Caki2 (cell line): ENCODE measurements around the gene CCDC60. TPM values are rescaled to one million over a fixed set of nuclear protein-coding genes. Genes with fewer than 3 reads are reported as not detected.

Source experiments
- DNase-seq: peaks from one replicate; pipeline ENCODE4 v3.0.0-alpha.2; 2015; ENCODE audit warnings: low read depth
- in situ Hi-C: cut with HindIII; loops from 2 replicates; pipeline ENCODE4 v1.10.0; 2016; ENCODE audit warnings: low sequenced_read_pairs, low pct_unique_long_range_greater_than_20kb, mixed read lengths
- total RNA-seq: library from RNA; depleted of rRNA; stranded (reverse); fragments of >200 nt; shearing (Covaris generic); gene quantifications from 2 replicates; pipeline ENCODE4 v1.2.3, GENCODE V29; 2014; ENCODE audit warnings: low replicate concordance; rRNA removed

Gene CCDC60, protein sequence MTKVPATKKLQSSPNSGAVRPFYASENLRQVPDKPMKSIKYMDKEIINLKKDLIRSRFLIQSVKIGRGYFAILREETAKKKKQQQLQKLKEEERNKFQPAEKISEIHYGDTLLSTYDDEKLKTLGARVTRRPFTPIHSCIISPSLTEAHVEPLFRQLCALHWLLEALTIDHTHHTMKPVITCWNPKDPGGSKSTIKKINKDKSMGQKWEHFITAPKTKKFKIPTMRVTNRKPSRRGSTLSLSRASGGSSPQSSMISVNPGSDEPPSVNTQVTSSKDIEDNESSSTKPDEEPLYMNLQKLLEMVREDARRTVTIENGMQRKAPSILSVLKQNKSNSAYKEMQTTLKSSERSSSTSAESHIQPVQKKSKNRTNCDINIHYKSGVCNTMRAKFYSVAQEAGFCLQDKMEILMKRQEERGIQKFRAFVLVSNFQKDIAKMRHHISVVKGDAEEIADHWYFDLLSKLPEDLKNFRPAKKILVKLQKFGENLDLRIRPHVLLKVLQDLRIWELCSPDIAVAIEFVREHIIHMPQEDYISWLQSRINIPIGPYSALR
- not detected in 2 replicates for total RNA-seq

DNA sequence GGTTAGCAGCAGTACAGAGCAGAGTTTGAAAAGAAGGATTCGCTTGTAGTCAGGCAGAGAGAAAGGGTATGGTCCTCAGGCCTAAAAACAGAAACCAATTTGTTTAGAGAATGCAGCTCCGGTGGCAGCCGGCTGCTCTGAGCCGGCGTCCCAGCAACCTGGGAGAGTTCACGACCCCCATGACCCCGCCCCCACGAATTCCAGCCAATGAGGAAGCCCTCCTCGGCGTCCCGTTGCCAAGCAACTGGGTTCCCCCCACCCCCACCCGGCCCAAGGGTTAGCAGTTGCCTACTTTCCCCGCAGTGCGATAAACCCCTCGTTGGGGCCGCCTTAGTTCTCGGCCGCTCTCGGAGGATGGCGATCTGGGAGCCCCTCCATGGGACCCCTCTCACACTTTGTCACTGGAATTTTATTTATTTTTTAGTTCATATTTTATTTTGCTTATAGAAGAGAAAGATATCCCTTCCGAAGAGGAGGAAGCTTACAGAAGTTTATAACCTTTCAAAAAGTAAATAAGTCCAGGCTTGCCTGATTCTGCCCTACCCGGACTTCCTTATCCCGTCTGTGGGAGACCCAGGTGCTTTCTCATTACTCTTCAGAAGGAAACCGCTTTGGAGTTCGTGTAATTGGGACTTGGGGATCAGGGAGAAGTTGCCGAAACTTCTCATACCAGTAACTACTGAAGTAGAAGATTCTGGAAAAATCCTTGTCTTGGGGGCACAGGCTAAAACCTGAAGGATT lies at the start of gene CCDC60:
Gene CCDC60 (plus strand): TSS at position 300 of the 741 bp plus-strand sequence. CDS start 448 bp downstream, outside the sequence.
- DNase-seq: no peak
- in situ Hi-C loops: no loop called here

DNA sequence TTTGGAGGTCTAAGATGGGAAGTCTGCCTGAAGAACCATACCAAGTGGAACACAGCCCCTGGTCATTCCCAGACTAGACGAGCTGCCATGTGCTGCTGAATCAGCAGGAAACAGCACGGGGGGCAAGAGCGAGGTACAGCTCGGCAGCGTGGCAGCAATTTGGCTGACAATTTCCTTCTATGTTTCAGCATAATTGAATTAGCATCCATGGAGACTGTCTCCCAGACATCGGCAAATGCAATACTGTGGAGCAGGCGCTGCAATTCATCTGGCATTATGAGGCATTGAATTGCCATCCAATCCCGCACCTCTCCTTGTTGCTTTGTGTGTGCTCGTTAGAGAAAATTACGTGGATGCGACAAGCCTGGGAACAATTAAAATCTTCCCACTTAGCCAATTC lies 46.0 kb upstream of the CCDC60 start:
- in situ Hi-C loops: no loop called here
- DNase-seq: no peak

DNA sequence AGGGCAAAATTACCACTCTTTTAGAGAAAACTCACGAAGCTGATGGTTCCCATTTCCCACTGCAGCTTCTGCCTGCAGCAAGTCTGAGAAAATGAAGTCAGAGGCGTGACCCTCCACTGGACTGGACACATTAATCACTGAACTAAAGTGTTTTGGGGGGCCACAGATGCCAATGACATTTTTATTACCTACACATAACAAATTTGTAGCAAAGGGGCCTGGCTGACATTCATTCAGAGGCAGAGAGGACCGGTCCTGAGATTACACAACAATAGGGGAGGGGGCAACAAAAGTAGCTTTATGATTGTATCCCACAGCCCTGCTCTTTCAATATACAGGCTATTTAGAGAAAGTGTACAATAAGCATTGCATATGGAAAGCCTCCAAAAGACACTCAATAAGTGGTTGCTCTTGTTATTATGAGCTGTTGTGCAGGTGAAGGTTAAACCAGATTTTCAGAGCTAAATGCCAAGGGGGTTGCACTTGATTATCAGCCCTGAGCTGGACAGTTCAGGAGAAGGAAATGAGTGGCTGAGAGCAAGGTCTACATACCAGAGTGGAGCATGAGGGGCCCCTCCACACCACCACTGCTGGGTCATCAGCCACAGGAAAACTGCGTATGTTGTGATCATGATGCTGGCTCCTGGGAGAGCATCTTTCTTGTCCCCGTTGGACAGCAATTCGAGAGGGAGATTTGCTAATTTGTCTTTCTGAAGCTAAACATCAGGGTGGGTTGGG lies 41.5 kb upstream of the CCDC60 start:
- no peak for DNase-seq
- in situ Hi-C loops: no loop called here

DNA sequence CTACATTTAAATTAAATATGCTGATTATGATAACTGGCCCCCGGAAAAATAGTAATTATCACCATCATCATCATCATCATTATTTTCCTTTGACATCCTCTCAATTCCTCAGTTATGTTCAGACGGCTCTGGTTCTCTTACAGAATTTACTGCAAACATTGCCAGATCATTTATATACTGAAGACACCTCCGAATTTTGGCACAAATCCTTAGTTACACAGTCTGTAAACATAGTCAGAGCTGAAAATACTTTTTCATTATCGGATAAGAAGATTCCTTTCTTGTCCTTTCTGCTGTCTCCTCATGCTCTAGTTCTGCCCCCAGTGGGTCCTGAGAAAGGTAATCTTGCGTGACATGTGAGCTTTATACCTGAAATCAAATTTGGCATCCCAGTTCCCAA lies 40.3 kb upstream of the CCDC60 start:
- DNase-seq: no peak
- in situ Hi-C loops: no loop called here

- in situ Hi-C loops: no loop called here
- no peak for DNase-seq
These were observed 38.0 kb upstream of the CCDC60 start for GRCh38 chr12:119296535-119296934.

- in situ Hi-C loops: no loop called here
These were observed 35.4 kb upstream of the CCDC60 start for GRCh38 chr12:119299130-119299529.

DNA sequence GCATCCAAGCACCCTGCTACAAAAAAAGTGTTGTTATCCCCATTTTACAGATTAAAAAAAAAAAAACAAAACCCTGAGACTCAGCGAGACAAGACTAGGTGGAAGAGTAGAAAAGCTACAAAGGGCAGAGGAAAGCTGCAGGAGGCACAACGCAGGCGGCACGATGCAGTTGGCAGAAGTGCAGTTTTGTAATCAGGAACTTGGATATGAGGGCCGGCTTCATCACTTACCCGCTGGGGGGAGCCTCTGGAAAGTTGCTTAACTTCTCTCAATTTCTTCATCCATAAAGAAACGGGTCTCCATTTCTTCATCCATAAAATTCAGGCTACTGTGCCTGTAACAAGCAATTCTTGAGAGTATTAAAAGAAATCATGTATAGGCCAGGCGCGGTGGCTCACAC lies 33.1 kb upstream of the CCDC60 start:
- no peak for DNase-seq
- in situ Hi-C loops: no loop called here

More at GRCh38 chr12:119299130-119299529, 35.4 kb upstream of the CCDC60 start:
- no peak for DNase-seq

GRCh38 chr12:119302451-119303080 lies 32.0 kb upstream of the CCDC60 start:
- in situ Hi-C loops: no loop called here
- no peak for DNase-seq

- in situ Hi-C loops: no loop called here
- DNase-seq: no peak
These were observed 27.9 kb upstream of the CCDC60 start for GRCh38 chr12:119306593-119306992.

- in situ Hi-C loops: no loop called here
- no peak for DNase-seq
These were observed 26.8 kb upstream of the CCDC60 start for GRCh38 chr12:119307747-119308146.

DNA sequence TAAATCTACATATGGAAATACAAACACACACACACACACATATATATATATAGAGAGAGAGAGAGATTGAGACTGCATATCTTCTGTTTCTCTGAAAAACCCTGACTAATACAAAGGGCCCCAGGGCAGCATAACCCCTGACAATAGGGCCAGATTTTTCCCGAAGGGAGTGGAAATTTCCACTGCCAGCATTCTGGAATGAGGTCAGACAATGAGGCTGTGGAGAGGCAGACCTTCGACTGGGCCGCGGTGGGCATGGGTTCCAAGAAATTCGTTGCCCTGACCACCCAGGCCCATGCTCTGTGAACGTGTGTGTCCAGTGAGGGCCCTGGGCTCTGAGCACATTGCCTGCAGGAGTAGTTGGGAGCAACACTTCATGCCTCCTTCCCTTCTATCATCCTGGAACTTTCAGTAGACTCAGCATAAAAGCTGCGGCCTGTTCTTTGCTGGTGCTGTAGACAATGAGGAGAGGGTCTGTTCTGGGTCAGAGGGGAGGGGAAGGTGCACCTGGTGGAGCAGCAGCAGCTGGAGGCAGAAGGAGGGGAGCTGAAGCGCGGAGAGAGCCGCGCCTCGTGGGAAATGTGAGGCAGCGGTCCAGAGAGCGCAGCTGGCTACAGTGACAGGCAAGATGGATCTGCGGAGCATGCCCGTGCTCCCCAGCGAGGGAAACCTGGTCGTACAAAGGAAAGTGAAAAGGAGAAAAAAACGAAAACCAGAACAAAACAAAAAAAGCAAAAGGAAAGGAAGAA lies 25.6 kb upstream of the CCDC60 start:
- DNase-seq: no peak
- in situ Hi-C loops: no loop called here

DNA sequence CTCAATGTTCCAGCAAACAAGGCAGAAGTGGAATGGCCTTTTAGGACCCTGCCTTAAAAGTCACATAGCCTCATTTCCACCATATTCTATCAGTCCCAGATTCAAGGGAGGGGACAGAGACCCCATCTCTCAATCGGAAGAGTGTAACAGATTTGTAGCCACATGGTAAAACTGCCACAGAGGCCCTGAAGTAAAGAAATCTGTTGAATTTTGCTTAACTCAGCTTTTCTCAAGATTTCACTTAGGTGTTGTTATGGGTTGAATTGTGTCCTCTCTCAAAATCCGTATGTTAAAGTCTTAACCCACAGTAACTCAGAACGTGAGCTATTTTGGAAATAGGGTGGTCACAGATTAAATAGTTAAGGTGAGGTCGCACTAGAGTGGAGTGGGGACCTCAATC lies 22.7 kb upstream of the CCDC60 start:
- DNase-seq: no peak
- in situ Hi-C loops: no loop called here

DNA sequence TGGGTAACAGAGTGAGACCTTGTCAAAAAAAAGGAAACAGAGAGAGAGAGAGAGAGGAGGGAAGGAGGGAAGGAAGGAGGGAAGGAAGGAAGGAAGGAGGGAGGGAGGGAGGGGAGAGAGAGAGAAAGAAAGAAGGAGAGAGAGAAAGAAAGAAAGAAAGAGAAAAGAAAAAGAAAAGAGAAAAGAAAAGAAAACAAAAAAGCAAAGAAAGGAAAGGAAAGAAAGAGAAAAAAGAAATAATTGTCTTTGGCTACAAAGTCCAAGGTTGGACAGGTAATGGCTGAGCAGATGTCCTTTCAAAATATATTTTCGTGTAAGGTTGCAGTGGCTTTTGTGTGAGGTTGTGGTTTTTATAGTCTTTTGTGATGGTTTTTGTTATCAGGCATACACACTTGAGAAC lies 21.6 kb upstream of the CCDC60 start:
- in situ Hi-C loops: no loop called here
- no peak for DNase-seq

- in situ Hi-C loops: no loop called here
- no peak for DNase-seq
These were observed 20.2 kb upstream of the CCDC60 start for GRCh38 chr12:119314290-119314689.

DNA sequence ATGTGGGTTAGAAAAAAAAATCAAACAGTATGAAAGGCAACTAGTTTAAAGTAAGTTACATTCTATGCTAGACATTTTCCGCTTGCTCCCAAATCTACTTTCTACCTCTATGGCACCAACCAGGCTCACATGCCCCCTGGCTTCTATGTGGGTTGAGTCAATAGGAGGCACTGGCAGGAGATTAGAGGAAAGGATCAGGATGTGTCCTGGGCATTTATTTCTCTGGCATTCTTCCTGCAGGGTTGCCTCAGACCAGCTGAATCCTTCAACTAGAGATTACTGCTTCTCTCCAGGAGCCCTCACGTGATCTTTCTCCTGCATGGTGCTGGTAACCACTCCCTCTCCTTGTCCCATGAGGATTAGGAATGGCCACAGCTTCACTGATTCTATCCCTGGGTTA lies 14.9 kb upstream of the CCDC60 start:
- in situ Hi-C loops: no loop called here
- DNase-seq: no peak

GRCh38 chr12:119320678-119321077 lies 13.9 kb upstream of the CCDC60 start:
- DNase-seq: no peak
- in situ Hi-C loops: no loop called here

- in situ Hi-C loops: no loop called here
- no peak for DNase-seq
These were observed 12.2 kb upstream of the CCDC60 start for GRCh38 chr12:119322301-119322723.
